ENCODE data around the gene ACTR3C.

The ACTR3C gene

DNA sequence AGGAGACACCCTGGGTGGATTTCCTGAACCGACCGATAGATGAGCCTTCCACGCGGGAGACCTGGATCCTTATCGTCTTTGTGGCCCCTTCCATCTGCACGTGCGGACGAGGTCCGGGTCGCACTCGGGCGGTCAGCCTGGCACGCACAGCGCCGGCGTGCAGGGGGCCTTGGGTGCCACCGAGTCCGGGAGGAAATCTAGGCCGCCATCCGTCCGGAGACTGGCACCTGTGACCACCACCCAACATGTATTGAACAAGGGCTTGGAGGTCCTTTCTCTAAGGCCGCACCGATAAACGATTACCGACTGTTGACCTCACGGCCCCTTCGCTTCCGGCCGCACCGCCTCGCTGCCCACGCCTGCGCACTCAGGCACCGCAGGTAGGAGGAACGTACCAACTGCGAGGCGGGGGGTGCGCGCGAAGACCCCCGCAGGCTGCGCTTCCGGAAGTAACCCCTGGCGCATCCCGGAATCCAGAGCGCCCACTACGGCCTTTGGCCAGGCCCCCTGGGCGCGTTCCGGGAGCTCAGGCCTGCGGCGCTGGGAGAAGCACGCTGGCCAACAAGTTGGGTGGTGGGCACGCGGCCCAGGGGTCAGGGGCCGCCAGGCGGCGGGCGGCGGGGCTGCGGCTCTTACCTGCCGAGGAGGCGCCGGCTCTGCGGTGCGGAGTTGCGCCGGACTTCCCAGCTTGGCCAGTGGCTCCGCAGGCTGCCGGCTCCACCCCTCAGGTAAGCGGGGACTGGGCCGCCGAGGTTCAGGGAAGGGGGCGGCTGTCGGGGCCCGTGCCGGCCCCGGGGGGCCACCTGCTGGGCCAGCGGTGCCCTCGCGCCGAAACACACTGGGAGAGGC is at the start of gene ACTR3C, which contains the start of gene LRRC61:
ACTR3C (minus strand) TSS at position 713 of the 849 bp plus-strand sequence. CDS start 28,249 bp downstream, outside the sequence.
LRRC61 (plus strand) TSS at position 523 of the 849 bp plus-strand sequence. CDS start 13,507 bp downstream, outside the sequence.
- TF ChIP-seq, protein P1, sequence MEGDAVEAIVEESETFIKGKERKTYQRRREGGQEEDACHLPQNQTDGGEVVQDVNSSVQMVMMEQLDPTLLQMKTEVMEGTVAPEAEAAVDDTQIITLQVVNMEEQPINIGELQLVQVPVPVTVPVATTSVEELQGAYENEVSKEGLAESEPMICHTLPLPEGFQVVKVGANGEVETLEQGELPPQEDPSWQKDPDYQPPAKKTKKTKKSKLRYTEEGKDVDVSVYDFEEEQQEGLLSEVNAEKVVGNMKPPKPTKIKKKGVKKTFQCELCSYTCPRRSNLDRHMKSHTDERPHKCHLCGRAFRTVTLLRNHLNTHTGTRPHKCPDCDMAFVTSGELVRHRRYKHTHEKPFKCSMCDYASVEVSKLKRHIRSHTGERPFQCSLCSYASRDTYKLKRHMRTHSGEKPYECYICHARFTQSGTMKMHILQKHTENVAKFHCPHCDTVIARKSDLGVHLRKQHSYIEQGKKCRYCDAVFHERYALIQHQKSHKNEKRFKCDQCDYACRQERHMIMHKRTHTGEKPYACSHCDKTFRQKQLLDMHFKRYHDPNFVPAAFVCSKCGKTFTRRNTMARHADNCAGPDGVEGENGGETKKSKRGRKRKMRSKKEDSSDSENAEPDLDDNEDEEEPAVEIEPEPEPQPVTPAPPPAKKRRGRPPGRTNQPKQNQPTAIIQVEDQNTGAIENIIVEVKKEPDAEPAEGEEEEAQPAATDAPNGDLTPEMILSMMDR (IDR thresholded peaks at IDR 0.05; ENCODE audit: low read depth, low read length) = peak; percentile 40
- TF ChIP-seq EZH2phosphoT487 (IDR thresholded peaks at IDR 0.05; ENCODE audit: low read depth) = no peak
- Histone ChIP-seq H3K4me2 (ENCODE audit: low read length) (peak within 1 kb of the TSS; percentile 84), H2AFZ (ENCODE audit: low read depth, low read length) (peak within 1 kb of the TSS; percentile 62), H3K79me2 (ENCODE audit: low read length) (peaks cover 42% of the 10 kb centered on the region), H3K4me1 (ENCODE audit: low read length) (peaks cover 57% of the 10 kb centered on the region), H4K20me1 (ENCODE audit: insufficient read depth, low read length) (no peaks in the 10 kb centered on the region), H3K36me3 (replicated peaks; ENCODE audit: low read depth, low read length) (peaks cover 29% of the 10 kb centered on the region), H3K9ac (ENCODE audit: low read length) (peak within 1 kb of the TSS; percentile 94), H3K27me3 (ENCODE audit: low read depth, low read length) (no peaks in the 10 kb centered on the region), H3K27ac (ENCODE audit: low read length) (peak within 1 kb of the TSS; percentile 80), H3K9me3 (ENCODE audit: insufficient read depth, low read length) (no peaks in the 10 kb centered on the region), H3K4me3 (ENCODE audit: low read length) (peak within 1 kb of the TSS; percentile 88)

DNA sequence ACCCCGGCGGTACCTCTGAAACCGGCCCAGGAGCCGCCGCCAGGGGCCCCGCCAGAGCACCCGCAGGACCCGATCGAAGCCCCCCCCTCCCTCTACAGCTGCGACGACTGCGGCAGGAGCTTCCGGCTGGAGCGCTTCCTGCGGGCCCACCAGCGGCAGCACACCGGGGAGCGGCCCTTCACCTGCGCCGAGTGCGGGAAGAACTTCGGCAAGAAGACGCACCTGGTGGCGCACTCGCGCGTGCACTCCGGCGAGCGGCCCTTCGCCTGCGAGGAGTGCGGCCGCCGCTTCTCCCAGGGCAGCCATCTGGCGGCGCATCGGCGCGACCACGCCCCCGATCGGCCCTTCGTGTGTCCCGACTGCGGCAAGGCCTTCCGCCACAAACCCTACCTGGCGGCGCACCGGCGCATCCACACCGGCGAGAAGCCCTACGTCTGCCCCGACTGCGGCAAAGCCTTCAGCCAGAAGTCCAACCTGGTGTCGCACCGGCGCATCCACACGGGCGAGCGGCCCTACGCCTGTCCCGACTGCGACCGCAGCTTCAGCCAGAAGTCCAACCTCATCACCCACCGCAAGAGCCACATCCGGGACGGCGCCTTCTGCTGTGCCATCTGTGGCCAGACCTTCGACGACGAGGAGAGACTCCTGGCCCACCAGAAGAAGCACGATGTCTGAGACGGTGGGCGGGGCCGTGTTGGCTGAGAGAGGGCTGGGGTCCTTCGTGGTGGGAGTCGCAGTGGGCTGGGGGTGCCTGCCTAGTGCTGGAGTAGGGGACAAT is 49.1 kb upstream of the ACTR3C start:
- Histone ChIP-seq H3K4me2 (ENCODE audit: low read length) (no peak overlapping the region), H4K20me1 (ENCODE audit: insufficient read depth, low read length) (peaks cover 50% of the 10 kb centered on the region), H3K27me3 (ENCODE audit: low read depth, low read length) (no peaks in the 10 kb centered on the region), H3K27ac (ENCODE audit: low read length) (no peak overlapping the region), H3K4me3 (ENCODE audit: low read length) (no peak overlapping the region), H3K4me1 (ENCODE audit: low read length) (peaks cover 57% of the 10 kb centered on the region), H3K36me3 (replicated peaks; ENCODE audit: low read depth, low read length) (peaks cover 55% of the 10 kb centered on the region), H3K79me2 (ENCODE audit: low read length) (peaks cover 90% of the 10 kb centered on the region), H3K9ac (ENCODE audit: low read length) (no peak overlapping the region), H3K9me3 (ENCODE audit: insufficient read depth, low read length) (no peaks in the 10 kb centered on the region), H2AFZ (ENCODE audit: low read depth, low read length) (no peak overlapping the region)
- no peak for TF ChIP-seq EZH2phosphoT487 (IDR thresholded peaks at IDR 0.05; ENCODE audit: low read depth)
- TF ChIP-seq, protein P1 (IDR thresholded peaks at IDR 0.05; ENCODE audit: low read depth, low read length) = no peak

DNA sequence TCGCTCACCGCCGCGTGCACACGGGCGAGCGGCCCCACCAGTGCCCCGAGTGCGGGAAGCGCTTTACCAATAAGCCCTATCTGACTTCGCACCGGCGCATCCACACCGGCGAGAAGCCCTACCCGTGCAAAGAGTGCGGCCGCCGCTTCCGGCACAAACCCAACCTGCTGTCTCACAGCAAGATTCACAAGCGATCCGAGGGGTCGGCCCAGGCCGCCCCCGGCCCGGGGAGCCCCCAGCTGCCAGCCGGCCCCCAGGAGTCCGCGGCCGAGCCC is 48.6 kb upstream of the ACTR3C start:
- Histone ChIP-seq H3K36me3 (replicated peaks; ENCODE audit: low read depth, low read length) (peaks cover 55% of the 10 kb centered on the region), H3K79me2 (ENCODE audit: low read length) (peaks cover 86% of the 10 kb centered on the region), H4K20me1 (ENCODE audit: insufficient read depth, low read length) (peaks cover 50% of the 10 kb centered on the region), H3K4me3 (ENCODE audit: low read length) (no peak overlapping the region), H3K27me3 (ENCODE audit: low read depth, low read length) (no peaks in the 10 kb centered on the region), H3K27ac (ENCODE audit: low read length) (no peak overlapping the region), H3K4me2 (ENCODE audit: low read length) (no peak overlapping the region), H3K4me1 (ENCODE audit: low read length) (peaks cover 57% of the 10 kb centered on the region), H3K9ac (ENCODE audit: low read length) (no peak overlapping the region), H3K9me3 (ENCODE audit: insufficient read depth, low read length) (no peaks in the 10 kb centered on the region), H2AFZ (ENCODE audit: low read depth, low read length) (no peak overlapping the region)
- TF ChIP-seq EZH2phosphoT487 (IDR thresholded peaks at IDR 0.05; ENCODE audit: low read depth) = no peak
- TF ChIP-seq, protein P1 (IDR thresholded peaks at IDR 0.05; ENCODE audit: low read depth, low read length) = no peak
